Pons (tissue), 1 donor: ENCODE results near the gene RPAP3.
"Not testable (repeated sequence)": the region's sequence is repeated elsewhere in the genome, so short reads cannot be mapped to it uniquely, and the experiment has no call there.

Source experiments
- DNase-seq: peaks from one replicate; pipeline ENCODE4 v3.0.0-alpha.2; 2016; ENCODE audit warnings: low spot score

RPAP3 gene

DNA sequence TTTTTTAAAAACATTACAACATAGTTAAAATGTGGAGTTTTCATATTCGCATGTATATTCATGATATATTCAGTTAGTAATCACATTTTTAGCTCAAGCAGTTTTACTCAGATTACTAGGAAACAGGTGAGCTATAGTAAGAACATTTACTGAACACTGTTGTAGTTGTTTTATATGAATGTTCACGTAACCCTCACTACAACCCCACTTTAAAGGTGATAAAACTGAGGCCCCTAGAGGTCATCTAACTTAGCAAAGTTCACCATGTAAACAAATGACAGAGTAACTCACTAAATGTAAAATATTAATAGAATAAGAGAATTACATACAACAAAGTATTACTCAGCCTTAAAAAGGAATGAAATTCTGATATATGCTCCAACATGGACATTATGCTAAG, 26.0 kb downstream of the RPAP3 start:
- no peak for DNase-seq

DNA sequence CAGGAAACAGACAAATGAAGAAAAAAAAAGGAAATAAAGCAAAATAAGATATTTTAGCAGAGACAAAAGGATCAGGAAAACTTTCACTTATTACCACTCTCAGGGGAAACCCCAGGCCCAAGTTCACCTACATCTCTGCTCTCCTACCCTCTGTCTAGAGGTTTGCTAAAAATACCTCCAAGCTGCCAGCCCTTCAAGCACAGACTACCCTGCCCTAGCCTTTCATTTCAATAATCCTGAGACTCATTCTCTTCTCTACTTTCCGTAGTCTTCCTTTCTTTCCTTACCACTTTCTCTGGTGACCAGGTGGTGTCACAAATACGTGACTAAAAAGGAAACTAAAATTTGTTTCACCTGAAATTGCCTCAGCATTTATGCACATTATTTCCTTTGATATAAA, 33.8 kb downstream of the RPAP3 start:
- no peak for DNase-seq

DNA sequence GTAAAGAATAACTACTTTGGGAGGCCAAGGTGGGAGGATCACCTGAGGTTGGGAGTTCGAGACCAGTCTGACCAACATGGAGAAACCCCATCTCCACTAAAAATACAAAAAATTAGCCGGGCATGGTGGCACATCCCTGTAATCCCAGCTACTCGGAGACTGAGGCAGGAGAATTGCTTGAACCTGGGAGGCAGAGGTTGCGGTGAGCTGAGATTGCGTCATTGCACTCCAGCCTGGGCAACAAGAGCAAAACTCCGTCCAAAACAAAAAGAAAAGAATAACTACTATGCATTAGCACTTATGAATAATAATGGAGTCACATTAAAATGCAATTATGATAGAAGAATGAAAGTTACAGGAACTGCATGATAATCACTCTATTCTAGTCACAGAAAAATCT, 37.9 kb downstream of the RPAP3 start:
- not testable (repeated sequence) for DNase-seq

DNA sequence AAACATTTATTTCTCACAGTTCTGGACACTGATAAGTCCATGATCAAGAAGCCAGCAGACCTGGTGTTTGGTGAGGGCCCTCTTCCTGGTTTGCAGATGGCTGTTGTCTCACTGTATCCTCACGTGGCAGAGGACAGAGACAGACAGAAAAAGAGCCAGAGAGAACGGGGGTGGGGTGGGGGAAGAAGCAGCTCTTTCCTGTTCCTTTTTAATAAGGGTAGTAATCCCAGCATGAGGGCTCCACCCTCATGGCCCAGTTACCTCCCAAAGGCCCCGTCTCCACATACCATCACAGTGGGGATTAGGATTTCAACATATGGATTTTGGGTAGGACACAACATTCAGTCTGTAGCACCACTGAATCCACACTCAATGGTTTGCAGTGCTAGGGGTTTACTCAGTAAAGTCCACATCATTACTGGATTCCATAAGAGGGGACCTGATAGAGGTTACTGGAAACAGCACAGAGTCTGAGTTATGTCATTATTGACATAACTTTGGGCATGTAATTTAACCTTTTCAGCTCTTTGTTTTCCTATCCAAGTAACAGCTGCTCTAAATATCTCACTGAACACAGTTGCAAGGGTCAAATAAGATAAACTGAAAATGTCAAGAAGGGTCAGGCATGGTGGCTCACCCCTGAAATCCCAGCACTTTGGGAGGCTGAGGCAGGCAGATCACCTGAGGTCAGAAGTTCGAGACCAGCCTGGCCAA, 53.2 kb downstream of the RPAP3 start:
- DNase-seq = peak; percentile 36

DNA sequence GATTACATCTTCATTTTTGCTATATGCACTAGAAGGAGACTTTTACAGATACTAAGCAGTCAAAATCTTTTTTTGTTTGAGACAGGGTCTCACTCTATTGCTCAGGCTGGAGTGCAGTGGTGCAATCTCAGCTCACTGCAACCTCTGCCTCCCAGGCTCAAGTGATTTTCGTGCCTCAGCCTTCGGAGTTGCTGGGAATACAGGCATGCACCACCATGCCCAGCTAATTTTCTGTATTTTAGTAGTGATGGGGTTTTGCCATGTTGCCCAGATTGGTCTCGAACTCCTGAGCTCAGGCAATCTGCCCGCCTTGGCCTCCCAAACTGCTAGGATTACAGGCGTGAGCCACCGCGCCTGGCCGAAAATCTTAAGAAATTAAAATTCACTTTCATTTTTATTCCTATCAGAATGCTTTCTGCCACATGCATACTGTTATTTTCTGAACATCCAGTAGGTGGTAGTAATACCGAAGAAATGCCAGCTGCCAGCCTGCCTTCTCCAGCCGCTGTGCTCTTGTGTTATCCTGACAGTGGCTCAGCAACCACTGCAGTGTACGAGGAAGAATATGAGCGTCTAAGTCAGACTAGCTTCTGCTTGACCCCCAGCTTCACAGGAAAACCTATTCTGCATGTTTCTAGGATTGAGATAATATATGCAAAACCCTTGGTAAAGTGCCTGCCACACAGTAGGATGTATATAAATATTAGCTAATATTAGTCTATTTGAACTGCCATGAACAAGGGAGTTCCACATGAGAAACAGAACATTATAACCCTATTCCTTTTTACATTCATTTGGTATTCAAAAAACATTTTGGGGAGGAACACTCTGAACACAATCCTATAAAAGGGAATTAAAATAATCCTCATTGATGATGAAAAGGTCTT, 54.2 kb downstream of the RPAP3 start:
- peak; percentile 85 for DNase-seq

DNA sequence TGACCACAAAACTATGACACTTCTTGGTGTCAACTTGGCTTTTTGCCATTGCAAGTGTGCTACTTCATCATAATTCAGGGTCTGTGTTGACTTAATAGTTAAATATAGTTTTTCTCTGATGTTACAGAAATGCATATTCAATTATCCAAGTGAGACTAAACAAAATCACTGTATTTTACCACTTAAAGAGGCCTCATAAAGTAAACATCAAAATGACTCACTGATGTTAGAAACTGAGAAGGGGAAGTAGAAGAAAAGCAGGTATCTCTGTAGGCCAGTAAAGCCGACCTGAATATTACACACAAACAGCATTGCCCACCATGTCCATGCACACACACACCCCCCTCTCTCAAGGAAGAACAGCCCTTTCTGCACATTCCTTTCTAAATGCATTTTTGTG, 55.4 kb downstream of the RPAP3 start:
- no peak for DNase-seq

DNA sequence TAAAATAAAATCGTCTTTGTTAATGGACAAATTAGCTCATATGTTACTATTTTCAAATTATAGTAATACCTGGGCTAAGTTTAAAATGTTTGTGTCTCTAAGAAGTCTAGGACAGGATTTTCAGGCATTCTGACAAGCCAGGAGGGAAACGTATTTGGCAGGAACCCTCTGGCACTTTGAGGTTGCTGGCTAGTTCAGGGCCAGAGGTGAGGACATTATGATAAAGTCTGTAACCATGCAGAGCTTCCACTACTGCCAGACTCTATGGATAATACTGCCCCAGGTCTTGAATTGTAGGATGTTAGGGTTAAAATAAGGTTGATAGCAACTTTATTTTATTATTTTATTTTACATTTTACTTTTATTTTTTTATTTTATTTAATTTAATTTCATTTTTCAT, 56.4 kb downstream of the RPAP3 start:
- DNase-seq = no peak

DNA sequence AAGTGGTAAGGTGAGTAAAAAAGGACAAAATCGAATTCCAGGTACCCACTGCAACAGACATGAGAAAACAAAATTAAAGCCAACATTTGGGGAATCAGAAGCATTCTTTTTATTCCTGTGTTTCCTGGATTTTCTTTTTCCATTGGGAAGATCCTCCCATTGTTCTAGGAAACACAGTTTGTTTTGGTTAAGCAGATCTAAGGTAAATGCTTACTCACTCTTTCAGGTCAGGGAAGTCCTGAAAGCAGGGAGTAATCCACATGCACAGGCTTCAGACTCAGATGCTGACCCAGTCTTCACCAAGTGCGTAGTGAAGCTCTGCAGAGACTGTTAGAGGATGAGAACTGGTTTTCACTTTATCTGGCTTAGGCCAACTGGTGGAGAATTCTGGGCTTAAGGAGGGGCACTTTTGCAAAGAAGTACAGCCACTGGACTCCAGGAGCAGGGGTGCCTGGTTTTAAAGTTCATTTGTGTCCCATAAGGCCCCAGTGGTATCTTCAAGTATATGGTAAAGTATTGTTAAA, 57.7 kb downstream of the RPAP3 start:
- DNase-seq = no peak

DNA sequence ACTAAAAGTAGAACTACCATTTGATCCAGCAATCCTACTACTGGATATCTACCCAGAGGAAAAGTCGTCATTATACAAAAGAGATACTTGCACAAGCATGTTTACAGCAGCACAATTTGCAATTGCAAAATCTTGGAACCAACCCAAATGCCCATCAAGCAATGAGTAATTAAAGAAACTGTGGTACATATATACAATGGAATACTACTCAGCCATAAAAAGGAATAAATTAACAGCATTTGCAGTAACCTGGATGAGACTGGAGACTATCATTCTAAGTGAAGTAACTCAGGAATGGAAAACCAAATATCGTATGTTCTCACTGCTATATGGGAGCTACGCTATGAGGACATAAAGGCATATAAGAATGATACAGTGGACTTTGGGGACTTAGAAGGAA, 63.5 kb downstream of the RPAP3 start:
- DNase-seq = not testable (repeated sequence)

DNA sequence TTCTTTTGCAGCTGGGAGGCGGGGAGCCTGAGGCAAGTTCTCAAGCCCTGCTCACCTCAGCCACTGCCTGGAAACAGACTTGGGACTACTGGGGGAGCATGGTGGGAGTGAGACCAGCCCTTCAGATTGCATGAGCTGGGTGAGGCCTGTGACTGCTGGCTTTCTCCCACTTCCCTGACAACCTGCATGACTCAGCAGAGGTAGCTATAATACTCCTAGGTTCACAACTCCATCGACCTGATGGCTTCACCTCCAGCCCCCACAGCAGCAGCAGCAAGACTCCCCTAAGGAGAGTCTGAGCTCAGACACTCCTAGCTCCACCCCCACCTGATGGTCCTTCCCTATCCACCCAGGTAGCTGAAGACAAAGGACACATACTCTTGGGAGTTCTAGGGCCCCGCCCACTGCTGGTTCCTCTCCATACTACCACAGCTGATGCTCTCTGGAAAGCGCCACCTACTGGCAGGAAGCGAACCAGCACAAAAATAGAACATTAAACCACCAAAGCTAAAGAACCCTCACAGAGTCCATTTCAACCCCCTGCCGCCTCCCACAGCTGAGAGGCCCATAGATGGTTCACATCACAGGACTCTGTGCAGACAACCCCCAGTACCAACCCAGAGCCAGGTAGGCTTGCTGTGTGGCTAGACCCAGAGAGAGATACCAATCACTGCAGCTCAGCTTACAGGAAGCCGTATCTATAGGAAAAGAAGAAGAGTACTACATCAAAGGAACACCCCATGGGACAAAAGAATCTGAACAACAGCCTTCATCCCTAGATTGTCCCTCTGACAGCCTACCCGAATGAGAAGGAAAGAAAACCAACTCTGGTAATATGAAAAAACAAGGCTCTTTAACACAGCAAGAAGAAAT, 68.7 kb downstream of the RPAP3 start:
- no peak for DNase-seq

DNA sequence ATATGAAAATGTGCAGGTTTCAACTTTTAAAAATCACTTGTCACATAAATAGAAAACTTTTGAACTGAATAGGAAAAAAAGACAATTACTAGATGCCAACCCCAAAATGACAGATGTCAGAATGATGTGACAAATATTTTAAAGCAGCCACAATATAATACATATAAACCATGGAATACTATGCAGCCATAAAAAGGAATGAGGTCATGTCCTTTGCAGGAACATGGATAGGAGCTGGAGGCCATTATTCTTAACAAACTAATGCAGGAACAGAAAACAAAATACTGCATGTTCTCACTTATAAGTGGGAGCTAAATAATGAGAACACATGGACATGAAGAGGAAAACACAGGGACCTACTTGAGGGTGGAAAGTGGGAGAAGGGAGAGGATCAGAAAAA, 70.1 kb downstream of the RPAP3 start:
- not testable (repeated sequence) for DNase-seq

DNA sequence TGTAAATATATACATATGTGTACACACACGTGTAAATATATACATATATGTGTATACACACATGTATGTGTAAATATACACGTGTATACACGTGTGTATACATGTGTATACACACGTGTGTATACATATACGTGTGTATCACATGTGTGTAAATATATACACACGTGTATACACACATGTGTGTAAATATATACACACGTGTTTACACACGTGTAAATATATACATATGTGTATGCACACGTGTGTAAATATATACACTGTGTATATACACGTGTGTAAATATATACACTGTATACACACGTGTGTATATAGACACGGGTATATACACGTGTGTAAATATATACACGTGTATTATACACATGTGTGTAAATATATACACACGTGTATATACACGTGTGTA, 71.7 kb downstream of the RPAP3 start:
- DNase-seq = no peak

DNA sequence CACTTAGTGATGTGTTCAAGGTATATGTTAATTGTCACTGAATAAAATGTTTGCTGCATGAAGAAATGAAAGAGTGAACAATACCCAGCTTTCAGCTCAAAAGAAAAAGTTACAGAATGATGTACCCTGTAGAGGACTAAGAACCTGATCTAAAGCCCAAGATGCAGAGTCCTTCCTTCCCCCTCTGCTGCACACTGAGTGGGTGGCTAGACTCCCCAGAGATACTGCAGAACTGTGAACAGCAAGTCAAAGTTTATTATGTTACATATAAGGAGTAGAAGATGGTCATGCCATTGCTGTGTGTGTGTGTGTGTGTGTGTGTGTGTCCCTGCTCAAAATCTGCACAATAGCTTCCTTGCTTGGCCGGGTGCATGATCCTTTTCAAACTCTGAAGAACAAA, 83.9 kb downstream of the RPAP3 start:
- DNase-seq = no peak

DNA sequence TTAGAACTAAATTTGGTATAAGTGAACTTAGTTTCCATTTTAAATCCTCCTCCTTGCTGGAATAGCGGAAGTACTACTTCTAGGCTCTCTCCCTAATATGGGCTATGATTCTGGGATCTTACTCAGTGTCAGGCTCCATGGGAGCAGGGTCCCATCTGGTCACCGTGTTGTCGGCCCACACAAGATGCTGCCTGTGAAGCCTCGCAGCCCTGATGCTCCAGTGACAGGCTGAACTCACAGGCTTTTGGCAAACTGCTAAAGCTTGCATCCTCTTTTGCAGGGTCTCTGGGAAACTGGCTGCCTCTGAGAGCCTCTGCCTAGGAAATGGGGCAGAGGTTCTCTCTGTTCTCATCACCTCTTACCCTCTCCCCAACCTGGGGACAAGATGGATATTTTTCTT, 88.4 kb downstream of the RPAP3 start:
- DNase-seq = no peak

DNA sequence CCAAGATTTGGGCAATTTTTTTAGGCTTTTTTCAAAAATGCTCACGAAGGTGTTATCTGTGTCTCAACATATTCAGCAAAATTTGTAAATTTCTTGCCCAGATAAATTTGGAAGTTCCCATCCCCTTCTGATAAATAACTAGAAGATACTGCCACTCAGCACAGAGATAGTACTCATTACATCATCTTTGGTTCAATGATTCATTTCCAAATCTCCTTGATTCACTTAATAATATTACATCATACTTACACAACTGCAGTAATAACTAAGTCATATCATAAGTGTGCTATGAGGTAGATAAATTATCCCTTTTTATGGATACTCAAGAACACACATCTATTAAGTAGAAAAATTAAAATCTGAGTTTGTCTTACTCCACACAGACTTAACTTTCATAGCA, 89.4 kb downstream of the RPAP3 start:
- no peak for DNase-seq

DNA sequence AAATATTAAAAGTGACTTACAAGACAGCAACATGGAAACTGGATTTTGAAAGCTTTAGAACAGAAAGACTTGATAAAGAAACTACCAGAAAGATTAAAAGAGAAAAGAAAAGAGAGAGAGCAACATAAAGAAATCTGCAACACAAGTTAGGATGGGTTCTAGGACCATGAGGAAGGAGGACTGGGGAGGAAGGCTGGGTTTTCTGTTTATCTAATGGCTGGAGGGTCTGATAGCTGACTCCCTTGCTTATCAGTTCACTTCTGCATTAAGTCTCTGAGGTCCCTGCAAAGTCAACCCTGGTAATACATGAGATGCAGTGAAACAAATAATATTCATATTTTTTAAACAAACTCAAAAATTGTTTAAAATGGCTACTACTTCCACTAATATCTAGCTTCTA, 90.1 kb downstream of the RPAP3 start:
- no peak for DNase-seq

DNA sequence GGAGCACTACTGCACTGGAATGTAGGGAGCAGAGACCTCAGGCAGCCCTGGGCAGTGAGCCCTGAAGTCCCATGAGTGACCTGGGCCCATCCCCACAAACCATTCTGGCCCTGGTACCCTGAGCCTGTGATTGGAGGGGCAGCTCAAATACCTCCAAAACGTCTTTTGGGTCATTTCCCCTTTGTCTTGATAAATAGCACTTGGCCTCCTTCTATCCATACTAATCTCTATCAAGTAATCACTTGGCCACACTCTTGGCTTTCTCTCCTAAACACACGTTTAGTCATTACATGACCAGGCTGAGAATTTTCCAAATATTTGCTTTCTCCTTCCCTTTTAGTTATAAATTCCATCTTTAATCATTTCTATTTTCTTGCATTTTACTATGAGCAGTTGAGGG, 91.3 kb downstream of the RPAP3 start:
- DNase-seq = no peak

DNA sequence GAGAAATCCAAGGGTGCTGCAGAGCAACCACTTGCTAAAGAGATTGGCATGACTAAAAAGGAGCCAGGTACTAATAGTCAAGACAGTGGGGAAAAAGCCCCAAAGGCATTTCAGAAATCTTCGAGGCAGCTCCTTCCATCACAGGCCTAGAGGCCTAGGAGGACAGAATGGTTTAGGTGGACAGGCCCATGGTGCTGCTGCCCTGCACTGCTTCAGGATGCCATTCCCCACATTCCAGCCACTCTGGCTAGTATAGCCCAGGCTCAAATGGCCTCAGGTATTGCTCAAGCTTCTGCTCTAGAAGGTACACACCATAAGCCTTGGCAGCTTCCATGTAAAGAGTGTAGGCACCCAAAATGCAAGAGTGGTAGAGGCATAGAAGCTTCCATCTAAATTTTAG, 92.9 kb downstream of the RPAP3 start:
- DNase-seq = no peak

DNA sequence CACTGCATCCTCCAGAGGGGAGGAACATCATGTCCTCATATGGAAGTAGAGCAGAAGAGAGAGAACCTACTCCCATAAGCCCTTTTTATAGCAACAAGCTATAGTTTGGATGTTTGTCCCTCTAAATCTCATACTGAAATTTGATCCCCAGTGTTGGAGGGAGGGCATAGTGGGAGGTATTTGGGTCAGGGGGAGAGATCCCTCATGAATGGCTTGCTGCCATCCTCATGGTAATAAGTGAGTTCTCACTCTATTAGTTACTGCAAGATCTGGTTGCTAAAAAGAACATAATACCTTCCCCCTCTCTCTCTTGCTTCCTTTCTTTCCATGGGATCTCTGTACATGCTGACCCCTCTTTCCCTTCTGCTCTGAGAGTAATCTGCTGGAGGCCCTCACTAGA, 93.9 kb downstream of the RPAP3 start:
- DNase-seq = no peak
